HS-27A (cell line): Measurements from ENCODE around the gene VSTM2A.
"Not testable (repeated sequence)": the region's sequence is repeated elsewhere in the genome, so short reads cannot be mapped to it uniquely, and the experiment has no call there.

Experiments used
- DNase-seq: peaks from one replicate; pipeline ENCODE4 v3.0.0-alpha.2; 2012; ENCODE audit warnings: low read depth, missing footprints

The VSTM2A gene, protein sequence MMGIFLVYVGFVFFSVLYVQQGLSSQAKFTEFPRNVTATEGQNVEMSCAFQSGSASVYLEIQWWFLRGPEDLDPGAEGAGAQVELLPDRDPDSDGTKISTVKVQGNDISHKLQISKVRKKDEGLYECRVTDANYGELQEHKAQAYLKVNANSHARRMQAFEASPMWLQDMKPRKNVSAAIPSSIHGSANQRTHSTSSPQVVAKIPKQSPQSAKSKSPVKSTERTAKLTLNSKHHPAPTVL

GRCh38 chr7:54541669-54542625, at the start of gene VSTM2A:
Gene VSTM2A, plus strand, starts transcription at chr7:54542375. Its CDS starts 356 bp downstream, at chr7:54542731.
- DNase-seq, result no peak

DNA sequence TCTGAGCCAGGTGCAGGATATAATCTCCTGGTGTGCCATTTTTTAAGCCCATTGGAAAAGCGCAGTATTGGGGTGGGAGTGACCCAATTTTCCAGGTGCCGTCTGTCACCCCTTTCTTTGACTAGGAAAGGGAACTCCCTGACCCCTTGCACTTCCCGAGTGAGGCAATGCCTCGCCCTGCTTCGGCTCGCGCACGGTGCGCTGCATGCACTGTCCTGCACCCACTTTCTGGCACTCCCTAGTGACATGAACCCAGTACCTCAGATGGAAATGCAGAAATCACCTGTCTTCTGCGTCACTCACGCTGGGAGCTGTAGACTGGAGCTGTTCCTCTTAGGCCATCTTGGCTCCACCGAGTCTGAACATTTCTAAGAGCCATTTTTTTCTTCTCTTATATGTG, 37.6 kb upstream of the VSTM2A start:
- not testable (repeated sequence) for DNase-seq

- DNase-seq, result no peak
These were observed 12.6 kb upstream of the VSTM2A start for GRCh38 chr7:54529568-54529967.

DNA sequence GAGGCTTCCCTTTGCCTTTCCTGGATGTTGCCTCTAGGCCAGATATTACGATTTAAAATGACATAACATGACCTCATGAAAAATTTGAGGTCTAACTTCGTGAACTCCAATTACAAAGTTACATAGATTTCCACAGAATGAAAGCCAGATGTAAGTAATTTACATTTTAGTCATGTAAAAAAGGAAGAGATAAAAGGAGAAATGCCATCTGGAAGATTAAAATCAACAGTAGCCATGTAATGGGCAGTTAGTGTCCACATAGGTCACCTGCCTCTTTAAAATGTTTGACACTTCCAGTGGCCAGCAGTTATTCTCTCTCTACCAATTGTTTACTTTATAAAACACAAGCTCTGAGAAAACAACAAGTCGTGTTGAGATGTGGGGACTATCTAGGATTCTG, 4.1 kb upstream of the VSTM2A start:
- no peak for DNase-seq

DNA sequence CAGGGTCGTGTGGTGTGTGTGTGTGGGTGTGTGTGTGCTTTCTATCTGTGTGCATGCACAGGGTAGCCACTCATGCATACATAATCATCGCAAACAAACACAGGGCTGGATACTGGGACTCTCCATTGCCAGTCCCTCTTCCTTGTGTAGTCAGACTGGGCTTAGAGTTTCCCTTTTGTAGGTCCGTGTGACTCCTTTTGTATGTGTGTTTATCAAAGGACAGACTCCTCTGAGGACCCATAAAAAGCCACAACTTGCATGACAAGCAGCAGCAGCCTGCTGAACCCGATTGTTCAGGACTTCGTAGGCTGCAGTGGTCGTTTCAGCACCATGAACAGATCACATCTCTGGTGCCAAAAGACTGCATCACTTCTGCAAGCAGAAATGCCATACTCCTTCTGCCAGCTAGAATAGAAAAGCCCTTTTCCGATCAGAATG, 895 bp downstream of the VSTM2A start:
- no peak for DNase-seq

DNA sequence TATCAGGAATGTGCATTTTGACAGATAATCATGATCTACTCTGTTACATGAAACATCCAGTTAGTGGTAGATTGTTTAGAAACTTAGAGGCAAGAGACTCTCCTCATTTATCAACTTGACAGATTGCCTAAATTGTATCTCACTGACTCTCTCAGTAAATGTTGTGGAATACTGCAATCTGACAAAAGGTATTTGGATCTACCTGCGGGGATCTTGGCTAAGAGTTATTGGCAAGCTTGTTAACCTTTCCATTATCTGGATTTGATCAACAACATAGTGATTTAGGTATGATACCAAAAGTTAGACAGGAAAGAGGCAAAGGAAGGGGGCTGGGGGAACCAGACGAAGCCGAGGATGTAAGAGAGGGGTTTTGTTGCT, 2.0 kb downstream of the VSTM2A start:
- no peak for DNase-seq

- no peak for DNase-seq
These were observed 2.5 kb downstream of the VSTM2A start for GRCh38 chr7:54544527-54545240.

GRCh38 chr7:54545241-54545563, 3.0 kb downstream of the VSTM2A start:
- DNase-seq, result no peak

GRCh38 chr7:54546081-54546985, 4.2 kb downstream of the VSTM2A start:
- DNase-seq, result no peak

- DNase-seq, result no peak
These were observed 4.8 kb downstream of the VSTM2A start for GRCh38 chr7:54546986-54547314.

GRCh38 chr7:54550471-54550870, 8.3 kb downstream of the VSTM2A start:
- no peak for DNase-seq

DNA sequence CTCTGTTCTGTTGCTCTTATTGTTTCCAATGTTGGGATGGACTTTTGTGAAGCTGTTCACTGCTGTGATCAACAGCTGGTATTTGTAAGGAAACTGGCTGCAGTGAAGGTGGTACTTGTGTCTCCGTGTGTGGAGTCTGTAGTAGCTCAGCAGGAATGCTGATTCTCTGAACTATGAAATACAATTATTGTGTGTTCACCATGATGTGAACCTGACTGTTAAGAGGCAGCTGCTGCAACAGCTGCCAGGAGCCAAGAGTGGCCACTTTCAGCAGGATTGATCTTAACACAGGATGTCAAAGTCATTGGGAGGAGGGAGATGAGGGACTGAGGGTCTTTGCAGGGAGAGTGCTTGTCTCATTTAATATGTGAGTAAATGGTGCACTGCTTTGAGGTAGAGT, 13.9 kb downstream of the VSTM2A start:
- DNase-seq, result no peak

- no peak for DNase-seq
These were observed 17.2 kb downstream of the VSTM2A start for GRCh38 chr7:54559401-54559800.

- no peak for DNase-seq
These were observed 18.0 kb downstream of the VSTM2A start for GRCh38 chr7:54560198-54560597.

GRCh38 chr7:54560723-54561122, 18.5 kb downstream of the VSTM2A start:
- no peak for DNase-seq

- DNase-seq, result no peak
These were observed 21.2 kb downstream of the VSTM2A start for GRCh38 chr7:54563329-54563916.

- no peak for DNase-seq
These were observed 23.3 kb downstream of the VSTM2A start for GRCh38 chr7:54565432-54565831.

DNA sequence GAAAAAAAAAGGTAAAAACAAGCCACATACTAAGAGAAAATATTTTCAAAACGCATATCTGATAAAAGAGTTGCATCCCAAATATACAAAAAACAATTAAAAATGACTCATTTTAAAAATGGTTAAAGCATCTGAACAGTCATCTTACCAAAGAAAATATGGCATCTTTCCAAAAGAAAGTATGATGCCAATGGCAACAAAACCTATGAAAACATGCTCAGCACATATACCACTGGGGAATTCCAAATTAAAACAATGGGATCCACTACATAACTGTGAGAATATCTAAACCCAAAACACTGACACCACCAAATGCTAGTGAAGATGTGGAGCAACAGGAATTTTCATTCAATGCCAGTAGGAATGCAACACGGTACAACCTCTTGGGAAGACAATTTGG, 39.3 kb downstream of the VSTM2A start:
- DNase-seq, result no peak

DNA sequence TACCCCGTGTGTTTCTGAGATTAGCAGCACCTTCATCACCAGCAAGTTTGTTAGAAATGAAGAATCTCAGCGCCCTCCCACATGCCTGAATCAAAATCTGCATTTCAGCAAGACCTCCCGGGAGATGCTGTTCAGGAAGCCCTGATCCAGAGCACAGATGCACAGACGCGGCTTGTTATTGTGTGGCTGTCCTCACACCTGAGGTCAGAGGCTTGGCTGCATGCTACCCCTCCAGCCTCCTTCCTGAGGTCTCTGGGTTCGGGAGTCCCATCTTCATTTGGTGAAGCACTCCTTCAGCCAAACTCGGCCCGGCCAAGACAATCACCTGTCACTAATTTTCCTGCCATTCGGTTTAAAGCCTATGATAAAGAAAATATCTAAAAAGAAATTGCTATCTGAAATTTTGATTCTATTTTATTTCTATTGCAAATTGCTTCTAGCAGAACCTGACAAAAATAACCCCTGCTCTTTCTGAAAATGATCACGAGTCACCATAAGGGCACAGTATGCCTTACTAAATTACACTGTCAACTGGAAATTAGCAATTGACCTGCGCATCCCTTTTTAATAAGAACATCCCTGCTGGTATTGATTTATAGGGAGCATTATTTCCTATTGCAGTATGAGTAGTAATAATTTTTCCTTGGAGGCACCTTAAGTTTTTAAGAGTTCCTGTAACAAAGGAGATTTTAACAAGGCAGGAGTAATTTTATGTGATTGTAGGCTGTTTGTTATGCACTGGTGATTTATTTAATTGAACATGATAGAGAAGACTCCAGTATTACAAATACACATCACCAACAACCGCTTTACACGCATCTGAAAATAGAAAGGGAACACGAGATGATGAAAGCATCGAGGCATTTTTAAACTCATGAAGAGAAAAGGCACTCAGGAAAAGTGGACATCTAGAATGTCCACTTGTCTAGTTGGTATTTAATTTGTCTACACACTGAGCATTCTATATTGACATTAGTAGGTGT, 49.5 kb downstream of the VSTM2A start:
- no peak for DNase-seq

DNA sequence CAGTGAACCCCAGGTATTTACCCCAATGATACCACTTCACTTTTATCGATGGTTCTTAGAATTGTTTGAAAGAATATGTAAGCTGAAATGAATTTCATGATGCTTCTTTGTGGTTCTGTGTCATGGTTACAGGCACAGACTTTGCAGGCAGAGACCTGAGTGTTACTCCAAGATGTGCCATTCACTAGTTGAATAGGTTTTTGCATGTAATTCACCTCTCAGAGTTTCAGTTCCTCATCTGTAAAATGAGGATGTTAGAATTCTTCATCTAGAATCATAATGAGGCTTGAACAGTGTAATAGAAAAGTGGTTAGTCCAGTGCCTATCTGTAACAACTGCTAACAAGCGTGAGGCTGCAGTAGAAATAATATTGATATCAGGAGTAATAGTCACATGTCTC, 54.6 kb downstream of the VSTM2A start:
- no peak for DNase-seq
